ENCODE results near the gene ITK.
"Not testable (repeated sequence)": the region's sequence is repeated elsewhere in the genome, so short reads cannot be mapped to it uniquely, and the experiment has no call there.

The ITK gene

GRCh38 chr5:157212307-157212706, 31.7 kb downstream of the ITK start:
- no peak for DNase-seq (ENCODE audit: low spot score)

- no peak for DNase-seq (ENCODE audit: low spot score)
Observed at GRCh38 chr5:157213527-157214243, 33.0 kb downstream of the ITK start.

GRCh38 chr5:157214415-157214814, 33.8 kb downstream of the ITK start:
- no peak for DNase-seq (ENCODE audit: low spot score)

GRCh38 chr5:157214861-157215513, 34.3 kb downstream of the ITK start:
- no peak for DNase-seq (ENCODE audit: low spot score)

- no peak for DNase-seq (ENCODE audit: low spot score)
Observed at GRCh38 chr5:157215514-157216167, 35.0 kb downstream of the ITK start.

GRCh38 chr5:157216391-157217142, 35.9 kb downstream of the ITK start:
- DNase-seq (ENCODE audit: low spot score): no peak

GRCh38 chr5:157217289-157218024, 36.8 kb downstream of the ITK start:
- DNase-seq (ENCODE audit: low spot score): no peak

- DNase-seq (ENCODE audit: low spot score): no peak
Observed at GRCh38 chr5:157219491-157220271, 39.0 kb downstream of the ITK start.

- DNase-seq (ENCODE audit: low spot score): no peak
Observed at GRCh38 chr5:157221959-157222358, 41.3 kb downstream of the ITK start.

- no peak for DNase-seq (ENCODE audit: low spot score)
Observed at GRCh38 chr5:157222506-157223230, 42.0 kb downstream of the ITK start.

- DNase-seq (ENCODE audit: low spot score): no peak
Observed at GRCh38 chr5:157225469-157226422, 45.1 kb downstream of the ITK start.

GRCh38 chr5:157230610-157231009, 50.0 kb downstream of the ITK start:
- DNase-seq (ENCODE audit: low spot score): no peak

- no peak for DNase-seq (ENCODE audit: low spot score)
Observed at GRCh38 chr5:157232706-157233105, 52.1 kb downstream of the ITK start.

GRCh38 chr5:157233515-157233914, 52.9 kb downstream of the ITK start:
- no peak for DNase-seq (ENCODE audit: low spot score)

GRCh38 chr5:157236423-157236822, 55.8 kb downstream of the ITK start:
- no peak for DNase-seq (ENCODE audit: low spot score)

- DNase-seq (ENCODE audit: low spot score): no peak
Observed at GRCh38 chr5:157241483-157241882, 60.8 kb downstream of the ITK start.

- DNase-seq (ENCODE audit: low spot score): not testable (repeated sequence)
Observed at GRCh38 chr5:157244704-157245103, 64.1 kb downstream of the ITK start.

- DNase-seq (ENCODE audit: low spot score): no peak
Observed at GRCh38 chr5:157245476-157245875, 64.8 kb downstream of the ITK start.

- DNase-seq (ENCODE audit: low spot score): no peak
Observed at GRCh38 chr5:157245886-157246285, 65.2 kb downstream of the ITK start.
